ENCODE measurements around the gene APBB2.
"Not testable (repeated sequence)": the region's sequence is repeated elsewhere in the genome, so short reads cannot be mapped to it uniquely, and the experiment has no call there.

The APBB2 gene

DNA sequence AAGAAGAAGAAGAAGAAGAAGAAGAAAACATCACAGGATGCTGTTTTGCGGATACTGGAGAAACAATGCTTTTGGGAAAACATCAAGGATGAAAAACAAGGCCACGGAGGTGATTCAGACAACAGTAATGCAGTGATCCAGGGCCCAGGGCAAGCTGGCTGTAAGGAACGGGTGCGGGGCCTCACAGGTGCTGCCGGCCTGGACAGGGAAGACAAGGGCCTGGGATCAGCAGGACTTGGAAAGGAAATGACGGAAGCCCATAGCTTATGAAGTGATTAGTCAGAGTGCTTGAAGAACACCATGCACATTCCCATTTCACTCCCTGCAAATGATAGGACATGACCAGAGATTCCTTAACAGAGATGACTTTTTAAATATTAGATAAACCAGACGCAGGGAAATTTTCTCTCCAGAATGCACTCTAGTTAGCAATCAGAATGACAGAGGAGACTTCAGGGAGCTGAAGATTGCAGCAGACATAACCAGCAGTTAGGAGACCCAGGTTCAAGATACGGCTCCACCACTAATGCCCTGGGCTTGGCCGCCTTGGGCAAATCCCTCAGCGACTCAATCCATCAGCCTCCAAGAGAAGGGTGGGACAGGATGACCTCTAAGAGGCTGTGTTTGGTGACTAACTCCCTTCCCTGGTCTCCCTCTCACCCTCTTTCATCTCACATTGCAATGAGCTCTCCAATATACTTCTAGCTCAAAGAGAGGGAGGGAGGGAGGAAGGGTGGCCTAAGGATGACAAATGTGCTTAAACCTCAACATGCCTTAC, 54.1 kb downstream of the APBB2 start:
- Mint-ChIP-seq H3K27me3 (no peaks in the 10 kb centered on the region), H3K27ac (no peak overlapping the region), H3K4me1 (no peaks in the 10 kb centered on the region), H3K9me3 (no peaks in the 10 kb centered on the region), H3K4me3 (no peak overlapping the region)
- ATAC-seq, result no peak
- DNase-seq, result no peak

DNA sequence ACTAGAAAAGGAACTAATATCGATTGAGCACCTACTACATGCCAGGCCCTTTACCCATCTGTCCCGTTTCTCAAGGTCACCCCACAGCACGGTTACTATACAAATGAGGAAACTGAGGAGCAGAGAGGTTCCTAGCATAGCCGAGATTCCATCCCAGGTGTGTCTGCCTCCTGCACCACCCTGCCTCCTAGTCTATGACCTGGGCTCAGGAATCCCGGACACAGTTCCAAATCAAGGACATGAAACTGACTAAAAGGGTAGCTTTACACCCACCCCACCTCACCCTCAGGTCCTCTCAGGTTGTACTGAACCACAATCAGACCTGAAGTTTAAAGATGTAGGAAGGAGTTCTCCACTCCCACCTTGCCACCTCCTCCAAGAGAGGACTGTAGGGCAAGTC, 55.6 kb downstream of the APBB2 start:
- ATAC-seq (no peak), DNase-seq (no peak)
- H3K27ac Mint-ChIP-seq, result no peak overlapping the region
- no peak overlapping the region for H3K4me3 Mint-ChIP-seq
- H3K27me3 Mint-ChIP-seq, result no peaks in the 10 kb centered on the region
- H3K4me1 Mint-ChIP-seq, result no peaks in the 10 kb centered on the region
- no peaks in the 10 kb centered on the region for H3K9me3 Mint-ChIP-seq

DNA sequence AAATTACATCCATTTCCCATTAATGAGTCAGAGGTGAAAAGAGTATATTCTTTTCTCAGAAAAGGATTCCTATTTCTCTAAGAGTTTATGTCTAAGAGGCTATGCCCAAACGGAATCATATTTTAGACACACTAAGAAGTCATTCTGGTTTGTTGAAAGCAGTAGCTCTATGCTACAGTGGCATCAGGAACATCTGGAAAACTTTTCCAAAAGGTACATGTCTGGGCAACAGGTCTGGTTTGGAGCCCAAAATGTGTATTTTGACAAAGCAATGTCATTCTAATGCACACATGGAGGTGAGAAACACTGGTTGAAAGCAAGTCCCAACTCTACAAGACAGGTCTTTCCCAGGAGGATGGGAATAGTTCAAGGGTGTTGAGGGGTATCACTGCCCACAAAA, 56.1 kb downstream of the APBB2 start:
- no peak for DNase-seq
- Mint-ChIP-seq H3K27ac (no peak overlapping the region), H3K27me3 (no peaks in the 10 kb centered on the region)

DNA sequence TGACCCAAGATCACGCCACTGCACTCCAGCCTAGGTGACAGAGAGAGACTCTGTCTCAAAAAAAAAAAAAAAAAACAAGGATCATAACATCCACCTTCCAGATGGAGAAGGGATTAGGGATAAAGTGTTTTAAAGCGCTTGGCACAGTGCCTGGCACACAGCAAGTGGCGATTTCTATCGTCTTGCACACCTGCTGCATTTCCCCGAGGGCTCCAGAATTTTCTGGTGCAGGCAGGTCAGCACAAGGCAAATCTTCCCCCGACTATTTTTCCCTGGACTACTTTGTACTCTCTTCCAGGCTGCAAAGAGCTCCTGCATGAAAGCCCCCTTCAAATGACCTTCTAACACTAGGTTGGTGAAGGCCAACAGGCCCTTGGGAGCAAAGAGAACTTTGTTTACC, 57.3 kb downstream of the APBB2 start:
- Mint-ChIP-seq H3K4me3 (no peak overlapping the region), H3K27me3 (no peaks in the 10 kb centered on the region), H3K4me1 (no peaks in the 10 kb centered on the region), H3K9me3 (no peaks in the 10 kb centered on the region), H3K27ac (no peak overlapping the region)
- no peak for ATAC-seq
- DNase-seq, result no peak

More for the DNA sequence above, 56.1 kb downstream of the APBB2 start:
- no peak for ATAC-seq
- no peak overlapping the region for H3K4me3 Mint-ChIP-seq
- H3K4me1 Mint-ChIP-seq, result no peaks in the 10 kb centered on the region
- H3K9me3 Mint-ChIP-seq, result no peaks in the 10 kb centered on the region

DNA sequence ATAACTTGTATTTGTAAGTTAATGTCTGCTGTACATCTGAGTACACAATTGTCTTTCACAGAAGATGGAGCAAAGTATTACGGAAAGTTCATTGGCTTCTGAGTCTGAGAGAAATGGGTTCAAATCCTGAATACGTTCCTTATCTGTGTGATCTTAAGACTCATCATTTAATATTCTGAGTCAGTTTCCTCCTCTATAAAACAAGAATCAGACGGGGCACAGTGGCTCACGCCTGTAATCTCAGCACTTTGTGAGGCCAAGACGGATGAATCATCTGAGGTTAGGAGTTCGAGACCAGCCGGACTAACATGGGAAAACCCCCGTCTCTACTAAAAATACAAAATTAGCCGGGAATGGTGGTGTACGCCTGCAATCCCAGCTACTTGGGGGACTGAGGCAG, 57.8 kb downstream of the APBB2 start:
- Mint-ChIP-seq H3K4me3 (no peak overlapping the region), H3K27ac (no peak overlapping the region), H3K4me1 (no peaks in the 10 kb centered on the region), H3K27me3 (no peaks in the 10 kb centered on the region), H3K9me3 (no peaks in the 10 kb centered on the region)
- DNase-seq, result no peak
- ATAC-seq, result no peak

DNA sequence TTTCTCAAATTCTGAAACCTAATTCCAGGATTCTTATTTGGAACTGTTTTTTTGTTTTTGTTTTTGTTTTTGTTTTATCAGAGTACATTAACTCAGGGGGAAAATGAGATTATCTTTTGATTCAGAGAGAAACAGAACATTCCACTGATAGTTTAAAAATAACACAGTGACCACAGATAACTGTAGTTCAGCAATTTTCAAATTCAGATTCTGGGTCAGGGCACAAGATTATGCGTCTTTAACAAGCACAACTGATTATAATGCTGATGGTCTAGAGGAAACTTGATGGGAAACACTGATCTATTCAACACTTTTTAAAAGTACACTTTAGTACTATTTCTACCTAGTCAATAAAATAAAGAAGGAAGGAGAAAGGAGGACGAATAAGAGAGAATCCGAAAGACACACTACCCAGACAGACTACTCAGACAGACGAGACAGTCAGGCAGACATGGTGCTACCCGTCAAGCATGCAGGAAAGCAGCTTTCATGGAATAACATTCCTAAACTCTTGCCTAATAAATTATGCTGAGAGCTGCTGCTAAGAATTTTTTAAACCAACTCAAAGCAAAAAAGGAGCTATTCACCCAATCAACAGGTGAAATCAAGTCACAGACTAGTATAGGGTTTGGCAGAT, 59.0 kb downstream of the APBB2 start:
- Mint-ChIP-seq H3K27ac (no peak overlapping the region), H3K4me3 (no peak overlapping the region), H3K4me1 (no peaks in the 10 kb centered on the region), H3K27me3 (no peaks in the 10 kb centered on the region), H3K9me3 (no peaks in the 10 kb centered on the region)
- no peak for ATAC-seq
- DNase-seq, result no peak

DNA sequence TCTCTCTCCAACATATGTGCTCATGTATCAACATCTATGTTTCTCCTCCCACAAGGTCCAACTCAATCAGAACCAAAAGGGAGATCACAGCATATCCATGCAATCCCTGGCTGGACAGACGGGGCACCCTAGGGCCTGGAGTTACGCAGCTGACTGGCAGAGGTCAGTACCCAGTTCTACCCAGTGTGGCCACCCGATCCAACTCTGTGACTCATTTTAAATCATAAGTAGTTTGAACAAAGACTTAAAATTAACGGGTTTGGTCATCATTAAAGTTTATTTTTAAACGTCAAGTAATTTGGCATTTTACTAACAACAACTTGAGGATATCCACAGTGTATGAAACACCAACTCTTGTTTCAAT, 59.5 kb downstream of the APBB2 start:
- Mint-ChIP-seq H3K27me3 (no peaks in the 10 kb centered on the region), H3K4me3 (no peak overlapping the region), H3K9me3 (no peaks in the 10 kb centered on the region), H3K27ac (no peak overlapping the region), H3K4me1 (no peaks in the 10 kb centered on the region)
- ATAC-seq (no peak), DNase-seq (no peak)

DNA sequence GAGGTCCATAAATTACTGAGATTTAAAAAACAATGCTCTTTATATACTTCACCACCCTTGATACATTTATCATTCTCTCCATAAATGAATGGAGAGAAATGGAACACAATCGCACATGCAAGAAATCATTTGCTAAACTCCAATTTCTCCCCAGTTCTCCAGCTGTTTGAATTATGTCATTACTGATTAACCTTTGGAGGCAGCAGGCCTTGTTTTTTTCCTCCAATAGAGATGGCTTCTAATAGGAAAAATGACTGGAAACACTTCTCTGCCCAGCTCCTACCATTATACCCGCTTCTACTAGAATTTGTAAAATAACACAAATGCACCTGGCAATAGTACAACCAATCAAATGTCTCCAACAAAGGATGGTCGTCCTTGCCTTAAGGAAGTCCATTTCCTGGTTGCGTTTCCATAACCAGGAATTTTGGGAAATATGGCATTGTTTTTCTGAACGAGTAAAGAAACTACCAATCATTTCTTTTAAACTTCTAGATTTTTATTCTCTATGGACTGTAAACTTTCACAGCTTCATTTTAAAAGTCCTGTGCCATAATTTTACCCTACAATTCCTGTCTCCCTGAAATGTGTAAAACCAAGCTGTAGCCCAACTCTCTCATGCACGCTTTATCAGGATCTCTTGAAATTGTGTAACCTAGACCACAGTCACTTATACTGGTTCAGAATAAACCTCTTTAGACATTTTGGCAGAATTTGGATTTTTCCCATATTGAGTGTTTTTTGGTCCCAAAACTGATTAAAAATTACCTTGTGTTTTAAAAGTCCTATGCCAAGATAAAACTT, 60.1 kb downstream of the APBB2 start:
- no peak for DNase-seq
- H3K27ac Mint-ChIP-seq, result no peak overlapping the region
- H3K9me3 Mint-ChIP-seq, result no peaks in the 10 kb centered on the region
- H3K4me1 Mint-ChIP-seq, result no peaks in the 10 kb centered on the region
- H3K27me3 Mint-ChIP-seq, result no peaks in the 10 kb centered on the region
- ATAC-seq, result no peak
- no peak overlapping the region for H3K4me3 Mint-ChIP-seq

DNA sequence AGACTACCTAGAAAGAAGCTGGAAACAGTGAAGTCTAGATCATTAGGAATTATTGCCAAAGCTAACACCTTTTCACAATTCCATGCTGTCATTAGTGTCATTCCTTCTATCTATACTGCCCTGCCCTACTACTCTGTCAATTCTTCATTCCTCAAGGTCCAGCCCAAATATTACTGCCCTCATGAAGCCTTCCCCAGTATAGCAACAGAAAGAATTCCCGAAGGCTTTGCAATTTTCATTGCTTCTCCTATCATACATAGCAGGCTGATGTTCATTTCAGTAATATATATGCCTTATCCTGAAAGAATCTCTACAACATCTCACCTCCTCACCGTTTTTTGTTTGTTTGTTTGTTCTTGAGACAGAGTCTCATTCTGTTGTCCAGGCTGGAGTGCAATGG, 63.9 kb downstream of the APBB2 start:
- DNase-seq (no peak), ATAC-seq (no peak)
- Mint-ChIP-seq H3K27ac (no peak overlapping the region), H3K27me3 (peaks cover under 1% of the 10 kb centered on the region), H3K9me3 (no peaks in the 10 kb centered on the region), H3K4me3 (no peak overlapping the region), H3K4me1 (no peaks in the 10 kb centered on the region)

DNA sequence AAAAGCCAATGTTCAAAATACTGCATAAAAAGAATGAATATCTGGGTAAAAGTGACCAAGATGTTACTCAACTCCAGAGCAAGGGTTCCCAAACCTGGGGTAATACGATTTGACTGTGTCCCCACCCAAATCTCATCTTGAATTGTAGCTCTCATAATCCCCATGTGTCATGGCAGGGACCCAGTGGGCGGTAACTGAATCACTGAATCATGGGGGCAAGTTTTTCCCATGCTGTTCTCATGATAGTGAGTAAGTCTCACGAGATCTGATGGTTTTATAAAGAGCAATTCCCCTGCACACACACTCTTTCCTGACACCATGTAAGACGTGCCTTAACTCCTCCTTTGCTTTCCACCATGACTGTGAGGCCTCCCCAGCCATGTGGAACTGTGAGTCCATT, 64.8 kb downstream of the APBB2 start:
- not testable (repeated sequence) for ATAC-seq, H3K4me1 Mint-ChIP-seq, H3K27me3 Mint-ChIP-seq, H3K9me3 Mint-ChIP-seq, DNase-seq, H3K27ac Mint-ChIP-seq, H3K4me3 Mint-ChIP-seq

DNA sequence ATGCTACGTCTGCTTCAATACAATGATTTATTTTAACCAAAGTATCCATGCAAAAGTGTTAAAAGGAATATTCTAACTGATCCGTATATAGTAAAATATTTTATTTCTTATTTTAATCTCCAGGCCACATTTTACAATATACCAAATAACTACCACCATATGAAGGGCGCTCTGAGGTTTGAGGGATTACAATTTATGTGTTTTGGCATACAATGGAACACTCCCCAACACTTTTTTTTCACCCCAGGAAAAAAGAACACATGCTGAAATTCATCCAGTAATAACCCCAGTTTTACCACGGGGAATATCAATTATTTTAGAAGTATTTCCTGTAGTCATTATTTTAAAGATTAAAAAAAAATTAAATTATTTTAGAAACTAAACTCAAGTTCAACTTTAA, 65.4 kb downstream of the APBB2 start:
- DNase-seq (no peak), ATAC-seq (no peak)
- no peak overlapping the region for H3K4me3 Mint-ChIP-seq
- H3K9me3 Mint-ChIP-seq, result no peaks in the 10 kb centered on the region
- peaks cover 6% of the 10 kb centered on the region for H3K27me3 Mint-ChIP-seq
- H3K4me1 Mint-ChIP-seq, result no peaks in the 10 kb centered on the region
- no peak overlapping the region for H3K27ac Mint-ChIP-seq

DNA sequence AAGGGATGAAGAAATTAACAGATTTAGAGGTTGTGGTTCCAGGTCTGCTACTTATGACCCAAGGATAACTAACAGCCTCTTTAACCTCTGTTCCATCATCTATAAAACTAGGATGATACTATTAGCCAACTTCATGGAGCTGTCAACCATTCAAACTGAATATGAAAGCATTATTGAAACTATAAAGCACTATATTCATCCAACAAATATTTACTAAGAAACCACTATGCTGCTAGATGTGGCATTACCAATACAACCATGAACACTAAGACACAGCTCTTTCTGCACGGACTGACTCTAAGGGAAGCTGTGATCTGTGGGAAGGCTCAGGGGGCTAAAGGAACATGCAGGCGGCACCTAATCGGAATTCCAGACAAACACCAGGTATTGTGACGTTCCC, 66.0 kb downstream of the APBB2 start:
- no peak overlapping the region for H3K4me3 Mint-ChIP-seq
- ATAC-seq (no peak), DNase-seq (no peak)
- no peaks in the 10 kb centered on the region for H3K9me3 Mint-ChIP-seq
- H3K27ac Mint-ChIP-seq, result no peak overlapping the region
- H3K27me3 Mint-ChIP-seq, result peaks cover 6% of the 10 kb centered on the region
- H3K4me1 Mint-ChIP-seq, result no peaks in the 10 kb centered on the region

DNA sequence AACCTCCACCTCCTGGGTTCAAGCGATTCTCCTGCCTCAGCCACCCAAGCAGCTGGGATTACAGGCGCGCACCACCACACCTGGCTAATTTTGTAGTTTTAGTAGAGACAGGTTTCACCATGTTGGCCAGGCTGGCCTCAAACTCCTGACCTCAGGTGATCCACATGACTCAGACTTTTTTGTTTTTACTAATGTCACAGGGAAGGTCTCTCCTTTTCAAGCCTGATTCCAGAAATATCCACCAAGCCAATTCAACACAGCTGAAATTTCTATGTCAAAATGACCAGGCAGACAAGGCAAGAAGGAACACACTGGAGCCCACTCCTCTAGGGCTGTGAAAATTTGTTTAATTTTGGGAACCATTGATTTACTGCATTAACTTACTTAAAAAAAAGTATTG, 66.8 kb downstream of the APBB2 start:
- H3K9me3 Mint-ChIP-seq, DNase-seq, H3K4me3 Mint-ChIP-seq, H3K27ac Mint-ChIP-seq, ATAC-seq, H3K27me3 Mint-ChIP-seq, H3K4me1 Mint-ChIP-seq: not testable (repeated sequence)

DNA sequence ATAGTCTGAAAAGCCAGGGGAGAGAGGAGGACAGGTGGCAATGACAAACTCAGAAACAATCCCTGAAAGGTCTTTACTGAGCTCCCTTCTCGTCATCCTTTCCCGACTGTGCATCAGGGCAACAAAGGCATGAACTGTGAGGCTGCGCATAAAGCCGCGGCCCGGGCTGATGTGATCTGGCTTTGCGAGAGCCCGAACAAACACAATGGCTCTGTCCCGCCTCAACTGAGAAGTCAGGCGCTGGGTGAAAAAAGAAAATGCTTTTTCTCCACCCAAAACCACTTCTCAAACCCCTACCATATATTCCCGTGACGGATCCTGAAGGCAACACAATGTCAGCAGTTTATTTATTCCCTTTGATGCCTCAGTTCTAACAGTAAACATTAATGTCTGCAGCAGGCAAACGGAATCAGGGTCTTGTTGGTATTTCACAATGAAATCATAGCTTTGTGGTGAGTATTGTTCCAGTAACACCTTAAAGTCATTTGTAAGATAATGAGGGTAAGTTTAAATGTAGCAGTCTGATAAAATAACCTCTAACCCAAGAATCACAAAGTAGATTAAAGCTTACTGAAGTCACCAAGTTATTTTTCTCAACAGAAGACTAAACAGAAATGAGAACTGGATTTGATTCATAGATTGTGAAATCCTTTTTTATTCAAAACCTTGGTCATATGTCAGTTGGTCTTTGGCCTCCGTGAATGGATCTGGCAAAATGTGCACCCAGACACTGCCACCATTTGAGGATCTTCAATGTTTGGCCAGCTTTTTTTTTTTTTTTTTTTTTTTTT, 67.4 kb downstream of the APBB2 start:
- DNase-seq (no peak), ATAC-seq (no peak)
- peaks cover 6% of the 10 kb centered on the region for H3K27me3 Mint-ChIP-seq
- no peak overlapping the region for H3K27ac Mint-ChIP-seq
- H3K4me1 Mint-ChIP-seq, result no peaks in the 10 kb centered on the region
- H3K9me3 Mint-ChIP-seq, result no peaks in the 10 kb centered on the region
- no peak overlapping the region for H3K4me3 Mint-ChIP-seq

DNA sequence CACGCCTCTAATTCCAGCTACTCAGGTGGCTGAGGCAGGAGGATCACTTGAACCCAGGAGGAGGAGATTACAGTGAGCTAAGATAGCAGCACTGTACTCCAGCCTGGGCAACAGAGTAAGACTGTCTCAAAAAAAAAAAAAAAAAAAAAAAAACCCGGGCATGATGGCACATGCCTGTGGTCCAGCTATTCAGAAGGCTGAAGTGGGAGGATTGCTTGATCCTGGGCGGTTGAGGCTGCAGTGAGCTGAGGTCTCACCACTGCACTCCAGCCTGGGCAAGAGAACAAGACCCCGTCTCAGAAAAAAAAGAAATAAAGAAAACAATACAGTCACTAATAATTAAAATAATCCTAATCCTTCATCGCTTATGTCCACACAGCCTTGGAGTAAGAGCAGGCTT, 68.1 kb downstream of the APBB2 start:
- Mint-ChIP-seq H3K27me3 (peaks cover 6% of the 10 kb centered on the region), H3K27ac (no peak overlapping the region), H3K4me1 (no peaks in the 10 kb centered on the region), H3K9me3 (no peaks in the 10 kb centered on the region), H3K4me3 (no peak overlapping the region)
- ATAC-seq, result no peak
- DNase-seq, result no peak

Data from stimulated activated naive CD8-positive, alpha-beta T cell treated with anti-CD3 and anti-CD28 coated beads, Interleukin-15, amount 100 ng/mL, for 72 hours (primary cell).